ENCODE measurements around the gene HLA-E. TPM values are rescaled to one million over a fixed set of nuclear protein-coding genes. Genes with fewer than 3 reads are reported as not detected.

Gene HLA-E
- total and polyA plus RNA-seq, 2 experiments from 2014 or later, result 15.6 to 36.0 TPM

Other genes with a start within 250 kb of the HLA-E start
- 14.6 and 19.2 TPM in 2 replicates for gene TRIM39, start 162.6 kb upstream of the HLA-E start, total RNA-seq (2014; rRNA removed; shearing (Covaris generic))
- gene TRIM39, start 162.6 kb upstream of the HLA-E start, polyA plus RNA-seq (2016; fragmentation: Nextera tagmentation; extraction: Ambion mirVana), result 5.4 and 5.9 TPM in 2 replicates
- 63.7 and 79.3 TPM in 2 replicates for gene RPP21, start 144.4 kb upstream of the HLA-E start, total RNA-seq (2014; rRNA removed; shearing (Covaris generic))
- gene RPP21, start 144.4 kb upstream of the HLA-E start, polyA plus RNA-seq (2016; fragmentation: Nextera tagmentation; extraction: Ambion mirVana), result 161 and 178 TPM in 2 replicates
- gene GNL1, start 67.0 kb downstream of the HLA-E start, total RNA-seq (2014; rRNA removed; shearing (Covaris generic)), result 29.6 and 42.5 TPM in 2 replicates
- gene GNL1, start 67.0 kb downstream of the HLA-E start, polyA plus RNA-seq (2016; fragmentation: Nextera tagmentation; extraction: Ambion mirVana), result 30.8 and 31.4 TPM in 2 replicates
- gene PRR3, start 67.8 kb downstream of the HLA-E start, total RNA-seq (2014; rRNA removed; shearing (Covaris generic)), result 7.5 and 15.2 TPM in 2 replicates
- 8.2 and 10.9 TPM in 2 replicates for gene PRR3, start 67.8 kb downstream of the HLA-E start, polyA plus RNA-seq (2016; fragmentation: Nextera tagmentation; extraction: Ambion mirVana)
- gene ABCF1, start 81.9 kb downstream of the HLA-E start, total RNA-seq (2014; rRNA removed; shearing (Covaris generic)), result 85.8 and 92.6 TPM in 2 replicates
- gene ABCF1, start 81.9 kb downstream of the HLA-E start, polyA plus RNA-seq (2016; fragmentation: Nextera tagmentation; extraction: Ambion mirVana), result 244 and 279 TPM in 2 replicates
- gene PPP1R10, start 127.7 kb downstream of the HLA-E start, total RNA-seq (2014; rRNA removed; shearing (Covaris generic)), result 41.0 and 41.3 TPM in 2 replicates
- gene PPP1R10, start 127.7 kb downstream of the HLA-E start, polyA plus RNA-seq (2016; fragmentation: Nextera tagmentation; extraction: Ambion mirVana), result 41.9 and 42.9 TPM in 2 replicates
- gene MRPS18B, start 128.3 kb downstream of the HLA-E start, total RNA-seq (2014; rRNA removed; shearing (Covaris generic)), result 49.1 and 49.2 TPM in 2 replicates
- 73.6 and 78.8 TPM in 2 replicates for gene MRPS18B, start 128.3 kb downstream of the HLA-E start, polyA plus RNA-seq (2016; fragmentation: Nextera tagmentation; extraction: Ambion mirVana)
- gene ATAT1, start 137.4 kb downstream of the HLA-E start, total RNA-seq (2014; rRNA removed; shearing (Covaris generic)), result 8.9 and 12.8 TPM in 2 replicates
- gene ATAT1, start 137.4 kb downstream of the HLA-E start, polyA plus RNA-seq (2016; fragmentation: Nextera tagmentation; extraction: Ambion mirVana), result 20.6 and 23.0 TPM in 2 replicates
- gene C6orf136, start 157.6 kb downstream of the HLA-E start, total RNA-seq (2014; rRNA removed; shearing (Covaris generic)), result 4.7 and 12.5 TPM in 2 replicates
- 24.5 and 27.5 TPM in 2 replicates for gene C6orf136, start 157.6 kb downstream of the HLA-E start, polyA plus RNA-seq (2016; fragmentation: Nextera tagmentation; extraction: Ambion mirVana)
- gene DHX16, start 183.5 kb downstream of the HLA-E start, total RNA-seq (2014; rRNA removed; shearing (Covaris generic)), result 30.8 and 31.3 TPM in 2 replicates
- 16.0 and 16.2 TPM in 2 replicates for gene DHX16, start 183.5 kb downstream of the HLA-E start, polyA plus RNA-seq (2016; fragmentation: Nextera tagmentation; extraction: Ambion mirVana)
- gene PPP1R18, start 197.1 kb downstream of the HLA-E start, total RNA-seq (2014; rRNA removed; shearing (Covaris generic)), result 18.2 and 19.2 TPM in 2 replicates
- 17.1 and 21.2 TPM in 2 replicates for gene PPP1R18, start 197.1 kb downstream of the HLA-E start, polyA plus RNA-seq (2016; fragmentation: Nextera tagmentation; extraction: Ambion mirVana)
- gene NRM, start 201.5 kb downstream of the HLA-E start, total RNA-seq (2014; rRNA removed; shearing (Covaris generic)), result 11.3 and 13.8 TPM in 2 replicates
- gene NRM, start 201.5 kb downstream of the HLA-E start, polyA plus RNA-seq (2016; fragmentation: Nextera tagmentation; extraction: Ambion mirVana), result 29.7 and 33.8 TPM in 2 replicates
- gene MDC1, start 227.8 kb downstream of the HLA-E start, total RNA-seq (2014; rRNA removed; shearing (Covaris generic)), result 28.9 and 32.7 TPM in 2 replicates
- gene MDC1, start 227.8 kb downstream of the HLA-E start, polyA plus RNA-seq (2016; fragmentation: Nextera tagmentation; extraction: Ambion mirVana), result 17.2 and 19.7 TPM in 2 replicates
- 1,591 and 1,704 TPM in 2 replicates for gene TUBB, start 230.8 kb downstream of the HLA-E start, total RNA-seq (2014; rRNA removed; shearing (Covaris generic))
- 1,041 and 1,059 TPM in 2 replicates for gene TUBB, start 230.8 kb downstream of the HLA-E start, polyA plus RNA-seq (2016; fragmentation: Nextera tagmentation; extraction: Ambion mirVana)